ENCODE results near the gene GRIK4. TPM values are rescaled to one million over a fixed set of nuclear protein-coding genes. Genes with fewer than 3 reads are reported as not detected.

The GRIK4 gene
- total and polyA plus RNA-seq, 12 donors: 0.33 to 4.8 (median 3.0) TPM

- H3K27me3 ChIP-seq: peaks cover 7% of the 10 kb centered on the region
- no peaks in the 10 kb centered on the region for H3K36me3 ChIP-seq (replicated peaks in 1 of 2)
- intact Hi-C loops (cut with DNase I): no loop called here
- H3K4me3 ChIP-seq: no peak overlapping the region
- no peak overlapping the region for H3K27ac ChIP-seq
- 78 to 100% (median 98%) methylated on average over 1 of the region's 1 CpG for WGBS, 4 donors
- no peaks in the 10 kb centered on the region for H3K9me3 ChIP-seq (replicated peaks in 1 of 3)
- no peaks in the 10 kb centered on the region for H3K4me1 ChIP-seq (replicated peaks in 1 of 2)
- DNase-seq: no peak
- TF ChIP-seq CTCF (IDR thresholded peaks at IDR 0.05) (no peak), POLR2A (IDR thresholded peaks at IDR 0.05) (no peak)
Measured at GRCh38 chr11:120998581-120998980, 487.0 kb downstream of the GRIK4 start.

GRCh38 chr11:121004206-121004840 is 492.8 kb downstream of the GRIK4 start:
- TF ChIP-seq POLR2A (IDR thresholded peaks at IDR 0.05): no peak
- no peak overlapping the region for H3K4me3 ChIP-seq
- 50 to 65% (median 62%) methylated on average over 4 of the region's 4 CpGs for WGBS, 4 donors
- no peaks in the 10 kb centered on the region for H3K36me3 ChIP-seq (replicated peaks in 1 of 2)
- DNase-seq: no peak
- no peaks in the 10 kb centered on the region for H3K27me3 ChIP-seq
- intact Hi-C loops (cut with DNase I): no loop called here
- no peaks in the 10 kb centered on the region for H3K9me3 ChIP-seq (replicated peaks in 1 of 3)
- H3K27ac ChIP-seq: no peak overlapping the region
- no peaks in the 10 kb centered on the region for H3K4me1 ChIP-seq (replicated peaks in 1 of 2)

- DNase-seq: no peak
- no peaks in the 10 kb centered on the region for H3K4me1 ChIP-seq (replicated peaks in 1 of 2)
- H3K27me3 ChIP-seq: no peaks in the 10 kb centered on the region
- no peak overlapping the region for H3K27ac ChIP-seq
- no peaks in the 10 kb centered on the region for H3K36me3 ChIP-seq (replicated peaks in 1 of 2)
- WGBS, 4 donors: 76 to 85% (median 83%) methylated on average over 1 of the region's 1 CpG
- intact Hi-C loops (cut with DNase I): no loop called here
- TF ChIP-seq POLR2A (IDR thresholded peaks at IDR 0.05) (no peak), CTCF (IDR thresholded peaks at IDR 0.05) (no peak)
- H3K4me3 ChIP-seq: no peak overlapping the region
- no peaks in the 10 kb centered on the region for H3K9me3 ChIP-seq (replicated peaks in 1 of 3)
Measured at GRCh38 chr11:121006922-121007321, 495.4 kb downstream of the GRIK4 start.

- Histone ChIP-seq H3K27me3 (no peaks in the 10 kb centered on the region), H3K4me3 (no peak overlapping the region), H3K9me3 (replicated peaks in 1 of 3) (no peaks in the 10 kb centered on the region), H3K27ac (no peak overlapping the region), H3K36me3 (replicated peaks in 1 of 2) (no peaks in the 10 kb centered on the region), H3K4me1 (replicated peaks in 1 of 2) (no peaks in the 10 kb centered on the region)
- intact Hi-C loops (cut with DNase I): no loop called here
- TF ChIP-seq CTCF (IDR thresholded peaks at IDR 0.05): no peak
- TF ChIP-seq POLR2A (IDR thresholded peaks at IDR 0.05): no peak
- DNase-seq: no peak
Measured at GRCh38 chr11:121008551-121008950, 497.0 kb downstream of the GRIK4 start.

- Histone ChIP-seq H3K4me1 (replicated peaks in 1 of 2) (no peaks in the 10 kb centered on the region), H3K36me3 (replicated peaks in 1 of 2) (no peaks in the 10 kb centered on the region), H3K27ac (no peak overlapping the region), H3K4me3 (no peak overlapping the region), H3K9me3 (replicated peaks in 1 of 3) (no peaks in the 10 kb centered on the region), H3K27me3 (no peaks in the 10 kb centered on the region)
- DNase-seq: no peak
- TF ChIP-seq CTCF (IDR thresholded peaks at IDR 0.05): no peak
- no peak for TF ChIP-seq POLR2A (IDR thresholded peaks at IDR 0.05)
- intact Hi-C loops (cut with DNase I): no loop called here
- 79 to 93% (median 83%) methylated on average over 1 of the region's 1 CpG for WGBS, 4 donors
Measured at GRCh38 chr11:121012091-121012490, 500.5 kb downstream of the GRIK4 start.
